PC-9 (cell line): ENCODE results near the gene ARHGDIG. TPM values are rescaled to one million over a fixed set of nuclear protein-coding genes. Genes with fewer than 3 reads are reported as not detected.

Experiments
- BruUV-seq: library from RNA; stranded (reverse); fragments of 400-500 nt; replicated peaks from 2 replicates; lab custom pipeline; 2021; lab: Mats Ljungman, UMichigan
- CTCF ChIA-PET: fragments of 300-600 bp; sonication (Branson Sonifier 250); formaldehyde crosslinking; loops from one replicate; lab custom pipeline; 2022; ENCODE audit warnings: antibody characterized with exemption; lab: Charles Lee
- POLR2A ChIA-PET: fragments of 300-600 bp; sonication (Branson Sonifier 250); formaldehyde crosslinking; loops from one replicate; lab custom pipeline; 2022; ENCODE audit warnings: antibody characterized with exemption; ENCODE audit not compliant: unreplicated experiment; lab: Charles Lee
- DNase-seq, 2 experiments: peaks; one replicate each; pipeline versions ENCODE4 v3.0.0 to v3.0.0-alpha.2; 2015 to 2022; ENCODE audit warnings: mixed read lengths in 1 of 2
- H2AFZ ChIP-seq: fragments of 200-600 bp; sonication (generic); 2 replicates; pipeline ENCODE4 v1.8.1; 2017; ENCODE audit warnings: antibody characterized with exemption
- H3F3A ChIP-seq: fragments of 200-600 bp; sonication (generic); 2 replicates; pipeline ENCODE4 v1.8.1; 2017; ENCODE audit warnings: antibody characterized with exemption, mild to moderate bottlenecking, low read depth; ENCODE audit not compliant: insufficient read depth
- H3K27ac ChIP-seq: fragments of 200-600 bp; sonication (generic); 2 replicates; pipeline ENCODE4 v1.6.1; 2016; ENCODE audit warnings: mixed run types
- H3K27me3 ChIP-seq: fragments of 200-600 bp; sonication (generic); 2 replicates; pipeline ENCODE4 v1.6.1; 2016; ENCODE audit warnings: low read depth, mixed run types; ENCODE audit not compliant: insufficient read depth
- H3K36me3 ChIP-seq: fragments of 200-600 bp; sonication (generic); 2 replicates; pipeline ENCODE4 v1.6.1; 2016; ENCODE audit warnings: low read depth, mixed run types
- H3K4me1 ChIP-seq: fragments of 200-600 bp; sonication (generic); replicated peaks from 2 replicates; pipeline ENCODE4 v1.6.1; 2016; ENCODE audit warnings: mixed run types; ENCODE audit not compliant: insufficient read depth
- H3K4me2 ChIP-seq: fragments of 200-600 bp; sonication (generic); 2 replicates; pipeline ENCODE4 v1.6.1; 2017; ENCODE audit warnings: mixed run types
- H3K4me3 ChIP-seq: fragments of 200-600 bp; sonication (generic); 2 replicates; pipeline ENCODE4 v1.6.1; 2016; ENCODE audit warnings: mixed run types
- H3K79me2 ChIP-seq: fragments of 200-600 bp; sonication (generic); 2 replicates; pipeline ENCODE4 v1.6.1; 2017; ENCODE audit warnings: low read depth, mixed run types
- H3K9me2 ChIP-seq: fragments of 200-600 bp; sonication (generic); 2 replicates; pipeline ENCODE4 v1.8.1; 2017; ENCODE audit warnings: mild to moderate bottlenecking; ENCODE audit not compliant: insufficient read depth
- H3K9me3 ChIP-seq: fragments of 200-600 bp; sonication (generic); 2 replicates; pipeline ENCODE4 v1.8.1; 2016; ENCODE audit warnings: low read depth; ENCODE audit not compliant: insufficient read depth
- H4K20me1 ChIP-seq: fragments of 200-600 bp; sonication (generic); 2 replicates; pipeline ENCODE4 v1.8.1; 2017; ENCODE audit not compliant: insufficient read depth
- EZH2 ChIP-seq: fragments of 200-600 bp; sonication (generic); IDR thresholded peaks from 2 replicates; pipeline ENCODE4 v1.8.0; 2017; ENCODE audit warnings: antibody characterized with exemption, low read depth
- intact Hi-C: fragments of 100-400 bp; cut with micrococcal nuclease; formaldehyde crosslinking; loops from one replicate; pipeline ENCODE4 v1.10.0; 2022; ENCODE audit not compliant: unreplicated experiment
- total RNA-seq: library from RNA; stranded (reverse); gene quantifications from 2 replicates; pipeline ENCODE4 v1.2.3, GENCODE V29; 2021
- TF ChIP-seq, protein P1 (sequence below): fragments of 200-600 bp; sonication (generic); conservative IDR thresholded peaks from 2 replicates; pipeline ENCODE4 v1.6.1; 2017; ENCODE audit warnings: mixed run types, antibody characterized with exemption, mild to moderate bottlenecking, moderate library complexity

Gene ARHGDIG
- total RNA-seq, 1 experiment from 2014 or later: not detected

DNA sequence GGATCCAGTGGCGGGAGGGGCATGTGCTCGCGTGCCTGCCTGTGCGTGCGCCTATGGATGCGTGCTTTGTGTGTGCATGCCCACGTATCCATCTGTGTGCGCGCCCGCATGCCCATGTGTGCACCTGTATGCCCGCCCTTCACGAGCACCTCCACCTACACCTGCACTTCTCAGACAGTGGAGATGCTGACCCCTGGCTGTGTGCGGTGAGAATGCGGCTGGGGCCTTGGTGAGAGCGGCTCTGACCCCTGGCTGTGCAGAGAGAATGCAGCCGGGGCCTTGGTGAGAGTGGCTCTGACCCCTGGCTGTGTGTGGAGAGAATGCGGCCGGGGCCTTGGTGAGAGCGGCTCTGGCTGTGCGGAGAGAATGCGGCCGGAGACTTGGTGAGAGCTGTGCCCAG is 38.2 kb downstream of the ARHGDIG start:
- no peak for TF ChIP-seq EZH2
- TF ChIP-seq, protein P1, sequence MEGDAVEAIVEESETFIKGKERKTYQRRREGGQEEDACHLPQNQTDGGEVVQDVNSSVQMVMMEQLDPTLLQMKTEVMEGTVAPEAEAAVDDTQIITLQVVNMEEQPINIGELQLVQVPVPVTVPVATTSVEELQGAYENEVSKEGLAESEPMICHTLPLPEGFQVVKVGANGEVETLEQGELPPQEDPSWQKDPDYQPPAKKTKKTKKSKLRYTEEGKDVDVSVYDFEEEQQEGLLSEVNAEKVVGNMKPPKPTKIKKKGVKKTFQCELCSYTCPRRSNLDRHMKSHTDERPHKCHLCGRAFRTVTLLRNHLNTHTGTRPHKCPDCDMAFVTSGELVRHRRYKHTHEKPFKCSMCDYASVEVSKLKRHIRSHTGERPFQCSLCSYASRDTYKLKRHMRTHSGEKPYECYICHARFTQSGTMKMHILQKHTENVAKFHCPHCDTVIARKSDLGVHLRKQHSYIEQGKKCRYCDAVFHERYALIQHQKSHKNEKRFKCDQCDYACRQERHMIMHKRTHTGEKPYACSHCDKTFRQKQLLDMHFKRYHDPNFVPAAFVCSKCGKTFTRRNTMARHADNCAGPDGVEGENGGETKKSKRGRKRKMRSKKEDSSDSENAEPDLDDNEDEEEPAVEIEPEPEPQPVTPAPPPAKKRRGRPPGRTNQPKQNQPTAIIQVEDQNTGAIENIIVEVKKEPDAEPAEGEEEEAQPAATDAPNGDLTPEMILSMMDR: peak; percentile 42
- H3K4me3 ChIP-seq: no peak overlapping the region
- H3K9me3 ChIP-seq: no peaks in the 10 kb centered on the region
- no peaks in the 10 kb centered on the region for H3K9me2 ChIP-seq
- ChIA-PET CTCF (no interaction called here), POLR2A (no interaction called here)
- DNase-seq: peak in 1 of 2 experiments; percentile 25
- peaks cover 52% of the 10 kb centered on the region for H3K79me2 ChIP-seq
- intact Hi-C loops: no loop called here
- no peaks in the 10 kb centered on the region for H3K27me3 ChIP-seq
- peaks cover 13% of the 10 kb centered on the region for H3K4me1 ChIP-seq
- no peak overlapping the region for H2AFZ ChIP-seq
- H3K27ac ChIP-seq: no peak overlapping the region
- H4K20me1 ChIP-seq: peaks cover 59% of the 10 kb centered on the region
- H3F3A ChIP-seq: peaks cover 13% of the 10 kb centered on the region; the same call in 1 of the 2 replicates
- BruUV-seq: no TSS peak
- 0 out of 2 replicates have a peak, but pooled peaks cover 4% of the 10 kb centered on the region for H3K36me3 ChIP-seq
- H3K4me2 ChIP-seq: no peak overlapping the region

GRCh38 chr16:320206-320605 is 39.8 kb downstream of the ARHGDIG start:
- Histone ChIP-seq H3K27ac (no peak overlapping the region), H3K27me3 (no peaks in the 10 kb centered on the region), H3K4me1 (peaks cover 13% of the 10 kb centered on the region), H3K36me3 (no peaks in the 10 kb centered on the region), H3K79me2 (peaks cover 63% of the 10 kb centered on the region), H3K4me2 (no peak overlapping the region), H3K9me3 (no peaks in the 10 kb centered on the region), H3K9me2 (no peaks in the 10 kb centered on the region), H3K4me3 (no peak overlapping the region), H2AFZ (no peak overlapping the region), H3F3A (peaks cover 13% of the 10 kb centered on the region; the same call in 1 of the 2 replicates), H4K20me1 (peaks cover 71% of the 10 kb centered on the region)
- TF ChIP-seq, protein P1: no peak
- TF ChIP-seq EZH2: no peak
- no peak for DNase-seq
- ChIA-PET POLR2A (no interaction called here), CTCF (no interaction called here)
- intact Hi-C loops: no loop called here
- no TSS peak for BruUV-seq

GRCh38 chr16:321532-321931 is 41.1 kb downstream of the ARHGDIG start:
- H3K4me1 ChIP-seq: peaks cover 13% of the 10 kb centered on the region
- intact Hi-C loops: no loop called here
- DNase-seq: no peak
- no peaks in the 10 kb centered on the region for H3K36me3 ChIP-seq
- ChIA-PET CTCF (no interaction called here), POLR2A (no interaction called here)
- H3K79me2 ChIP-seq: peaks cover 71% of the 10 kb centered on the region
- no peaks in the 10 kb centered on the region for H3K9me2 ChIP-seq
- no peak overlapping the region for H3K4me2 ChIP-seq
- no TSS peak for BruUV-seq
- peaks cover 22% of the 10 kb centered on the region; the same call in 1 of the 2 replicates for H3F3A ChIP-seq
- H3K27ac ChIP-seq: no peak overlapping the region
- peaks cover 66% of the 10 kb centered on the region for H4K20me1 ChIP-seq
- no peak overlapping the region for H3K4me3 ChIP-seq
- no peak overlapping the region for H2AFZ ChIP-seq
- H3K9me3 ChIP-seq: no peaks in the 10 kb centered on the region
- no peaks in the 10 kb centered on the region for H3K27me3 ChIP-seq
- TF ChIP-seq, protein P1: no peak
- TF ChIP-seq EZH2: no peak
